ENCODE data around the gene KLHL29. TPM values are rescaled to one million over a fixed set of nuclear protein-coding genes. Genes with fewer than 3 reads are reported as not detected.

The KLHL29 gene
- total RNA-seq, 1 experiment from 2014 or later: 2.4 TPM

GRCh38 chr2:23513872-23514793 lies 129.2 kb downstream of the KLHL29 start:
- Histone ChIP-seq H4K5ac (ENCODE audit: insufficient read length, low read depth, low read length) (no peak overlapping the region), H2BK5ac (ENCODE audit: insufficient read length, low read length) (no peak overlapping the region), H2BK12ac (ENCODE audit: insufficient read length, low read depth, low read length) (no peak overlapping the region), H3K79me1 (ENCODE audit: insufficient read depth, low read depth, low read length, poor library complexity, severe bottlenecking) (no peaks in the 10 kb centered on the region), H3K14ac (ENCODE audit: insufficient read depth, low read length) (no peak overlapping the region), H3K23me2 (ENCODE audit: insufficient read length, low read depth, low read length, poor library complexity, severe bottlenecking) (no peaks in the 10 kb centered on the region), H2BK120ac (ENCODE audit: low read depth, low read length, poor library complexity, severe bottlenecking) (no peak overlapping the region), H2BK20ac (ENCODE audit: low read depth, low read length, poor library complexity, severe bottlenecking) (no peak overlapping the region), H3K9me3 (ENCODE audit: control insufficient read depth, low read depth, low read length) (no peaks in the 10 kb centered on the region), H3T11ph (ENCODE audit: low read length) (no peak overlapping the region), H3K4ac (ENCODE audit: low read depth, low read length) (no peak overlapping the region), H3K27ac (ENCODE audit: insufficient read length, low read depth, low read length) (no peak overlapping the region), H4K8ac (replicated peaks; ENCODE audit: insufficient read length, low read depth, low read length) (no peak overlapping the region), H3K27me3 (ENCODE audit: insufficient read depth, low read length) (no peaks in the 10 kb centered on the region), H3K79me2 (ENCODE audit: insufficient read depth, low read length) (no peaks in the 10 kb centered on the region), H2BK15ac (ENCODE audit: low read depth, low read length) (no peak overlapping the region), H3K23ac (ENCODE audit: insufficient read length, low read depth, low read length) (no peak overlapping the region), H2AK5ac (ENCODE audit: insufficient read length, low read length) (no peak overlapping the region), H3K4me1 (ENCODE audit: insufficient read depth, low read length) (no peaks in the 10 kb centered on the region), H2AFZ (ENCODE audit: low read length) (no peak overlapping the region), H3K9ac (ENCODE audit: extremely low read depth, insufficient read length, low read length) (no peak overlapping the region), H3K4me2 (ENCODE audit: insufficient read depth, insufficient read length, low read length) (no peak overlapping the region), H4K91ac (ENCODE audit: insufficient read length, low read depth, low read length) (no peak overlapping the region), H3K56ac (ENCODE audit: insufficient read length, low read depth, low read length) (no peak overlapping the region), H3K18ac (ENCODE audit: insufficient read length, low read depth, low read length) (no peak overlapping the region), H4K20me1 (ENCODE audit: control insufficient read depth, insufficient read depth, insufficient read length) (no peaks in the 10 kb centered on the region)
- Mint-ChIP-seq H3K4me3 (no peak overlapping the region), H3K27ac (no peak overlapping the region), H3K4me1 (peaks cover 9 to 12% of the 10 kb centered on the region in 2 experiments), H3K9me3 (no peaks in the 10 kb centered on the region; a peak in 1 of 5 replicates), H3K36me3 (ENCODE audit: insufficient read depth in 1 of 3, low read depth in 3 of 3) (no peaks in the 10 kb centered on the region), H3K27me3 (ENCODE audit: low read depth) (peaks cover 6% of the 10 kb centered on the region)
- no peak for DNase-seq
- no CpG with 5 or more reads among the region's 10 CpGs for WGBS (ENCODE audit: extremely low coverage, insufficient read length, low lambda C conversion rate)
- TF ChIP-seq CTCF (conservative IDR thresholded peaks at IDR 0.05): no peak
